K562 (cell line): ENCODE results near the gene COX19. TPM values are rescaled to one million over a fixed set of nuclear protein-coding genes. Genes with fewer than 3 reads are reported as not detected.

Source experiments
- CBX1 ChIP-seq: sonication (generic); IDR thresholded peaks from 2 replicates; pipeline ENCODE4 v1.6.1; 2016; ENCODE audit warnings: antibody characterized with exemption, low read depth, mild to moderate bottlenecking
- CCAR2 ChIP-seq: fragments of 200-400 bp; formaldehyde crosslinking; IDR thresholded peaks from 2 replicates; pipeline ENCODE4 v1.6.1; 2017; ENCODE audit warnings: mild to moderate bottlenecking, low read depth, low read length
- DMBX1 ChIP-seq: fragments of 250-450 bp; sonication (Bioruptor Pico); IDR thresholded peaks from 2 replicates; pipeline ENCODE4 v1.8.0; 2022; ENCODE audit warnings: inconsistent platforms, mild to moderate bottlenecking, moderate library complexity, borderline replicate concordance
- E2F6 ChIP-seq, 2 experiments: IDR thresholded peaks; 2 replicates each; pipeline ENCODE4 v1.6.1; 2011; ENCODE audit warnings: borderline replicate concordance in 1 of 2, control low read depth in 1 of 2, low read depth in 1 of 2, low read length in 1 of 2, mild to moderate bottlenecking in 1 of 2, mixed read lengths in 1 of 2, moderate library complexity in 1 of 2; ENCODE audit not compliant: insufficient read depth in 1 of 2, insufficient read length in 1 of 2, poor library complexity in 1 of 2, severe bottlenecking in 1 of 2; ENCODE audit errors: extremely low read depth in 1 of 2
- ELF1 ChIP-seq: fragments of 200-800 bp; sonication (Bioruptor generic); IDR thresholded peaks from 2 replicates; pipeline ENCODE4 v1.6.1; 2016; ENCODE audit warnings: missing genetic modification characterization, missing compliant biosample characterization
- ELK3 ChIP-seq: fragments of 450-650 bp; formaldehyde crosslinking; IDR thresholded peaks from 2 replicates; pipeline ENCODE4 v1.4.0; 2020; ENCODE audit warnings: mild to moderate bottlenecking
- ESRRB ChIP-seq: fragments of 250-450 bp; sonication (Bioruptor Pico); IDR thresholded peaks from 2 replicates; pipeline ENCODE4 v1.5.0; 2020; ENCODE audit warnings: mild to moderate bottlenecking, moderate library complexity, borderline replicate concordance
- FOXP1 ChIP-seq: sonication (generic); formaldehyde crosslinking; IDR thresholded peaks from 2 replicates; pipeline ENCODE4 v1.8.0; 2022; ENCODE audit warnings: mild to moderate bottlenecking, missing genetic modification reagents
- MTF1 ChIP-seq: fragments of 250-450 bp; sonication (Bioruptor Pico); IDR thresholded peaks from 2 replicates; pipeline ENCODE4 v1.9.0; 2021; ENCODE audit warnings: moderate library complexity, mild to moderate bottlenecking, inconsistent platforms, borderline replicate concordance
- PRPF4 ChIP-seq: fragments of 200-400 bp; formaldehyde crosslinking; IDR thresholded peaks from one replicate; pipeline ENCODE4 v1.6.1; 2017; ENCODE audit warnings: low read length, low read depth, mild to moderate bottlenecking; ENCODE audit not compliant: insufficient read depth, poor library complexity, severe bottlenecking
- SP2 ChIP-seq: IDR thresholded peaks from 2 replicates; pipeline ENCODE4 v1.6.1; 2011; ENCODE audit warnings: mild to moderate bottlenecking, low read depth, low read length, moderate library complexity; ENCODE audit not compliant: poor library complexity, severe bottlenecking; ENCODE audit errors: extremely low read depth
- TBP ChIP-seq: optimal IDR thresholded peaks from 2 replicates; pipeline ENCODE3; 2011; ENCODE audit warnings: low read depth, low read length, improper control_type of control experiment
- TSC22D4 ChIP-seq: fragments of 450-650 bp; IDR thresholded peaks from 2 replicates; pipeline ENCODE4 v1.6.1; 2016; ENCODE audit warnings: missing genetic modification characterization, missing biosample characterization, control low read depth
- U2AF1 ChIP-seq: fragments of 200-400 bp; formaldehyde crosslinking; optimal IDR thresholded peaks from 2 replicates; pipeline ENCODE3; 2017; ENCODE audit warnings: mild to moderate bottlenecking, low read depth, low read length, moderate library complexity
- ZBED1 ChIP-seq: IDR thresholded peaks from 2 replicates; pipeline ENCODE4 v1.6.1; 2014
- ZNF232 ChIP-seq: sonication (generic); formaldehyde crosslinking; IDR thresholded peaks from 2 replicates; pipeline ENCODE4 v1.8.0; 2022; ENCODE audit warnings: mild to moderate bottlenecking, missing genetic modification reagents
- ZNF507 ChIP-seq: conservative IDR thresholded peaks from 2 replicates; pipeline ENCODE4 v1.6.1; 2017; ENCODE audit warnings: missing genetic modification characterization, missing compliant biosample characterization
- ZNF699 ChIP-seq: fragments of 250-450 bp; sonication (Bioruptor Pico); IDR thresholded peaks from 2 replicates; pipeline ENCODE4 v1.8.0; 2021; ENCODE audit warnings: mild to moderate bottlenecking, moderate library complexity; ENCODE audit not compliant: insufficient replicate concordance
- polyA plus RNA-seq, 8 experiments: library from polyadenylated mRNA; depleted of rRNA in 4 of 8; stranded (reverse) in 5 of 8; unstranded in 3 of 8; fragments of >200 nt; fragmentation: Nextera tagmentation in 2 of 8; fragmentation: Illumina TruSeq in 1 of 8; extraction: Ambion mirVana in 2 of 8; extraction: Trizol in 1 of 8; gene quantifications; 2 replicates each; pipeline versions ENCODE4 v1.2.1 to v1.2.3, GENCODE V29; 2011 to 2014; ENCODE audit warnings: inconsistent platforms in 1 of 8, missing spikeins in 1 of 8
- total RNA-seq, 7 experiments: library from RNA; depleted of rRNA in 6 of 7; stranded (reverse); fragments of >200 nt in 6 of 7; fragmentation: Illumina TruSeq in 2 of 7; extraction: Trizol in 2 of 7; gene quantifications; 2 replicates each; pipeline versions ENCODE4 v1.2.1 to v1.2.3, GENCODE V29; 2011 to 2021; ENCODE audit warnings: low replicate concordance in 1 of 7
- TF ChIP-seq, protein P1 (sequence below), 2 experiments: fragments of 450-650 bp; IDR thresholded peaks; 2 replicates each; pipeline ENCODE4 v1.6.1; 2016
- TF ChIP-seq, protein P2 (sequence below), 2 experiments: fragments of 450-650 bp in 1 of 2; sonication (generic) in 1 of 2; formaldehyde crosslinking in 1 of 2; IDR thresholded peaks in 1 of 2; conservative IDR thresholded peaks in 1 of 2; 2 replicates each; pipeline versions ENCODE4 v1.6.1 to v1.8.1; 2016 to 2023; ENCODE audit warnings: mild to moderate bottlenecking in 2 of 2, moderate library complexity in 2 of 2, inconsistent platforms in 1 of 2, missing genetic modification reagents in 1 of 2
- TF ChIP-seq, protein P3 (sequence below): fragments of 250-450 bp; sonication (Bioruptor Pico); IDR thresholded peaks from 2 replicates; pipeline ENCODE4 v1.6.1; 2021; ENCODE audit warnings: mild to moderate bottlenecking

Gene COX19
- total and polyA plus RNA-seq, 9 of the 15 experiments (the other 6 are each of a cell fraction or from before 2014, with no cell fraction given) = 5.2 to 10.5 (median 7.9) TPM

DNA sequence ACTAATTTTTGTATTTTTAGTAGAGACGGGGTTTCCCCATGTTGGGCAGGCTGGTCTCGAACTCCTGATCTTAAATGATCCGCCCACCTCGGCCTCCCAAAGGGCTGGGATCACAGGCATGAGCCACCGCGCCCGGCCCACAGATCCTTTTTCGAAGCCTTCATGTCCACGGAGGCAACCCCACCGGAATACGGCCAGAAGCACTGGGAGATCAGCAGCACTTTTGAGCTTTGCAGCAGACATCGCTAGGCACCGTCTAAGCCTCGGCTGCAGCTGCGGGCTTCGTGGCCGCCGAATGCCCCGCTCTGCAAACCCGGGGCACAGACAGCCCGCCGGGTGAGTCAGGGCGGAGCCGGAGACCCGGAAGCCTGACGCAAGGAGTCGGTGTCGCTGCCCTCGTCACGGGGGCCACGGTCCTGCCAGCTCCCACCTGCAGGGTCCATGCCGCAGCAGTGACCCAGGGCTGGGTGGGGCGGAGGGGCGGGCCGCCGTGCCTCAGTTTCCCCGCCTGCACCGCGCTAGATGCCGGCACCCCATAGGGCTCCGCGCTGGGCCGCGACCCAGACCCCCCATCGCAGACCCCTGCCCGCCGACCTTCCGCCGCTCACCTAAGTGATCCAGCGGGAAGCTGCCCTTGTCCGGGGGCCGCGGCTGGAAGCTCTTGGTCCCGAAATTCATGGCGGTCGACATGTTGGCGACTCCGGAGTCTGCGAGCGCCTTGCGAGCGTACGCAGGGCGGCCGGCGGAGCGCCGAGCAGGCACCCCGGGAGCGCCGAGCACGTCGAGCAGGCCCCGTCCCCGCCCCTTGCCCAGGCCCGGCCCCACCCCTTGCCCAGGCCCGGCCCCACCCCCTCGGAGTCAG, at the start of gene COX19 (continued):
- TF ChIP-seq TSC22D4 (tag) = no peak
- no peak for TF ChIP-seq ZNF699
- peak; percentile 42 for TF ChIP-seq PRPF4
- no peak for TF ChIP-seq MTF1 (CRISPR knock-in tag)
- TF ChIP-seq U2AF1 = peak; percentile 74
- TF ChIP-seq TBP = peak; percentile 85
- TF ChIP-seq E2F6 (IDR thresholded peaks at IDR 0.05; ENCODE audit: borderline replicate concordance in 1 of 2, extremely low read depth in 1 of 2, insufficient read depth in 1 of 2, insufficient read length in 1 of 2, low read depth in 1 of 2, low read length in 1 of 2, poor library complexity in 1 of 2, severe bottlenecking in 1 of 2) = peak; percentile 53 to 64
- no peak for TF ChIP-seq ESRRB (CRISPR knock-in tag)
- TF ChIP-seq, protein P1, sequence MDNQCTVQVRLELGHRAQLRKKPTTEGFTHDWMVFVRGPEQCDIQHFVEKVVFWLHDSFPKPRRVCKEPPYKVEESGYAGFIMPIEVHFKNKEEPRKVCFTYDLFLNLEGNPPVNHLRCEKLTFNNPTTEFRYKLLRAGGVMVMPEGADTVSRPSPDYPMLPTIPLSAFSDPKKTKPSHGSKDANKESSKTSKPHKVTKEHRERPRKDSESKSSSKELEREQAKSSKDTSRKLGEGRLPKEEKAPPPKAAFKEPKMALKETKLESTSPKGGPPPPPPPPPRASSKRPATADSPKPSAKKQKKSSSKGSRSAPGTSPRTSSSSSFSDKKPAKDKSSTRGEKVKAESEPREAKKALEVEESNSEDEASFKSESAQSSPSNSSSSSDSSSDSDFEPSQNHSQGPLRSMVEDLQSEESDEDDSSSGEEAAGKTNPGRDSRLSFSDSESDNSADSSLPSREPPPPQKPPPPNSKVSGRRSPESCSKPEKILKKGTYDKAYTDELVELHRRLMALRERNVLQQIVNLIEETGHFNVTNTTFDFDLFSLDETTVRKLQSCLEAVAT (IDR thresholded peaks at IDR 0.05) = peak in 1 of 2 experiments; percentile 100; a peak in 2 of 4 replicates
- peak; percentile 58; the same call in 1 of the 2 replicates for TF ChIP-seq FOXP1
- TF ChIP-seq, protein P2, sequence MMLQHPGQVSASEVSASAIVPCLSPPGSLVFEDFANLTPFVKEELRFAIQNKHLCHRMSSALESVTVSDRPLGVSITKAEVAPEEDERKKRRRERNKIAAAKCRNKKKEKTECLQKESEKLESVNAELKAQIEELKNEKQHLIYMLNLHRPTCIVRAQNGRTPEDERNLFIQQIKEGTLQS (IDR thresholded peaks at IDR 0.05) = peak; percentile 65
- TF ChIP-seq, protein P2 (CRISPR knock-in tag; conservative IDR thresholded peaks at IDR 0.05) = 0 out of 2 replicates have a peak, but pooled peaks have one; percentile 31
- no peak for TF ChIP-seq ELK3 (CRISPR knock-in tag)
- no peak for TF ChIP-seq ZNF507
- 0 out of 2 replicates have a peak, but pooled peaks have one; percentile 33 for TF ChIP-seq ZBED1
- TF ChIP-seq CBX1 = no peak
- peak; percentile 84 for TF ChIP-seq ELF1
- TF ChIP-seq CCAR2 = no peak
- TF ChIP-seq, protein P3, sequence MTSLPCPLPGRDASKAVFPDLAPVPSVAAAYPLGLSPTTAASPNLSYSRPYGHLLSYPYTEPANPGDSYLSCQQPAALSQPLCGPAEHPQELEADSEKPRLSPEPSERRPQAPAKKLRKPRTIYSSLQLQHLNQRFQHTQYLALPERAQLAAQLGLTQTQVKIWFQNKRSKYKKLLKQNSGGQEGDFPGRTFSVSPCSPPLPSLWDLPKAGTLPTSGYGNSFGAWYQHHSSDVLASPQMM (CRISPR knock-in tag) = no peak
- peak; percentile 13; the same call in 1 of the 2 replicates for TF ChIP-seq ZNF232 (CRISPR knock-in tag)
- 0 out of 2 replicates have a peak, but pooled peaks have one; percentile 42 for TF ChIP-seq DMBX1
- no peak for TF ChIP-seq SP2
